GM13976 (cell line): Measurements from ENCODE around the gene DLL4.

Experiments
- DNase-seq: peaks from one replicate; pipeline ENCODE4 v3.0.0; 2012; ENCODE audit warnings: low spot score
- in situ Hi-C: fragments of 300-500 bp; cut with MboI; formaldehyde crosslinking; loops from one replicate; pipeline ENCODE4 v1.12.0; 2022; ENCODE audit warnings: low sequenced_read_pairs, mixed read lengths, inconsistent platforms; ENCODE audit not compliant: unreplicated experiment
- TF ChIP-seq, protein P1 (sequence below): IDR thresholded peaks from 2 replicates; pipeline ENCODE4 v1.5.1; 2012; ENCODE audit warnings: borderline replicate concordance, mild to moderate bottlenecking; ENCODE audit not compliant: insufficient read depth; ENCODE audit errors: extremely low read depth, missing control alignments, control extremely low read depth

DLL4 gene

DNA sequence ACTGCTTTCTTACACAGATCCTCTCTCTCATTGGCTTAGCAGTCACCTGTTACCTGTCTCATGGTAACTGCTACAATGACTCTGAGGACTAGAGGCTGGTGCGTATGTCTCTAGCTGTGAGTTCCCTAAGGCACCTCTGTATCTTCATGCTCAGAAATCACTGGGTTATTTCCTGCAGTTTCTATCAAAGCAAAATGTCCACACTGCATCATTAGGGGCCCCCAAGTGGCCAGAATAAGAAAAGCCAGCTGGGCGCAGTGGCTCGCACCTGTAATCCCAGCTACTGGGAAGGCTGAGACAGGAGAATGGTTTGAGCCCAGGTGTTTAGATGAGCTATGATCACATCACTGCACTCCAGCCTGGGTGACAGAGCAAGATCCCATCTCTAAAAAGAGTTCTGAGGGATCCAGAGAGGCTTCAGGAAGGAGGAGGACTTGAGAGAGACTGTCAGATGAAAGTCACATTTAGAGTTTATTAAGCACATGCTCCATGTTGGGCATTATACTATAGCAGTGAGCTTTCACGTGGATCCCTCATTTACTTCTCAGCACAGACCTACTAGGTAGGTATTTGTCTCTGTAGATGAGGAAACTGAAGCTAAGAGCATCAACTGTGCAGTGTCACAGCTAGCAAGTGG lies 37.2 kb upstream of the DLL4 start:
- TF ChIP-seq, protein P1, sequence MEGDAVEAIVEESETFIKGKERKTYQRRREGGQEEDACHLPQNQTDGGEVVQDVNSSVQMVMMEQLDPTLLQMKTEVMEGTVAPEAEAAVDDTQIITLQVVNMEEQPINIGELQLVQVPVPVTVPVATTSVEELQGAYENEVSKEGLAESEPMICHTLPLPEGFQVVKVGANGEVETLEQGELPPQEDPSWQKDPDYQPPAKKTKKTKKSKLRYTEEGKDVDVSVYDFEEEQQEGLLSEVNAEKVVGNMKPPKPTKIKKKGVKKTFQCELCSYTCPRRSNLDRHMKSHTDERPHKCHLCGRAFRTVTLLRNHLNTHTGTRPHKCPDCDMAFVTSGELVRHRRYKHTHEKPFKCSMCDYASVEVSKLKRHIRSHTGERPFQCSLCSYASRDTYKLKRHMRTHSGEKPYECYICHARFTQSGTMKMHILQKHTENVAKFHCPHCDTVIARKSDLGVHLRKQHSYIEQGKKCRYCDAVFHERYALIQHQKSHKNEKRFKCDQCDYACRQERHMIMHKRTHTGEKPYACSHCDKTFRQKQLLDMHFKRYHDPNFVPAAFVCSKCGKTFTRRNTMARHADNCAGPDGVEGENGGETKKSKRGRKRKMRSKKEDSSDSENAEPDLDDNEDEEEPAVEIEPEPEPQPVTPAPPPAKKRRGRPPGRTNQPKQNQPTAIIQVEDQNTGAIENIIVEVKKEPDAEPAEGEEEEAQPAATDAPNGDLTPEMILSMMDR: peak; percentile 72
- in situ Hi-C loops: loop anchor here (5.0 kb wide), 1 partner anchor 40 kb away; no protein-coding TSS in a partner anchor
- peak; percentile 68 for DNase-seq

DNA sequence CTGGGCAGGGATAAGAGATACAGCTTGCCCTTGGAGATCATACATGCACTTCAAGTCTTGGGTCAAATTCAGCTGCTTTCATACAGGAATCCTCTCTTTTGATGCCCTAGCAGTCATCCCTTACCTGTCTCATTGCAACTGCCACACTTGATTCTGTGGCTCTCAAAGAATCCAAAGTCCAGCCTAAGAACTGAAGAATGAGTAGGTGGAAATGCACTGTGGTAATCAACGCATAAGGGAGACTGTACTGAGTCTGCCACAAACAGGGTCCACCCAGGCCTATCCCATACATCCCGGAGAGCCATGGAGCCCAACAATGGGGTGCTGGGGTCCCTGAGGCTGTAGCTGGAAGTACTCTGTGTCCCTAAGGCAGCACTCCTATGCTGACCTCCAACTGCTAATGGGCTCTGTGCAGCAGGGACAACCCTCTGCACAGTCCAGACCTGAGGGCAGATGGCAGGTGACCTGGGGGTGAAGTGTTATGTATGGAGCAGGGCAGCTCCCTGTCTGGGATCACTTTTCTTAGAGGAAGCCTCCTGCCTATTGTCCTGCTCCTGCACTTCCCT lies 36.6 kb upstream of the DLL4 start:
- DNase-seq: no peak
- in situ Hi-C loops: loop anchor here (5.0 kb wide), 1 partner anchor 40 kb away; no protein-coding TSS in a partner anchor
- TF ChIP-seq, protein P1: no peak

DNA sequence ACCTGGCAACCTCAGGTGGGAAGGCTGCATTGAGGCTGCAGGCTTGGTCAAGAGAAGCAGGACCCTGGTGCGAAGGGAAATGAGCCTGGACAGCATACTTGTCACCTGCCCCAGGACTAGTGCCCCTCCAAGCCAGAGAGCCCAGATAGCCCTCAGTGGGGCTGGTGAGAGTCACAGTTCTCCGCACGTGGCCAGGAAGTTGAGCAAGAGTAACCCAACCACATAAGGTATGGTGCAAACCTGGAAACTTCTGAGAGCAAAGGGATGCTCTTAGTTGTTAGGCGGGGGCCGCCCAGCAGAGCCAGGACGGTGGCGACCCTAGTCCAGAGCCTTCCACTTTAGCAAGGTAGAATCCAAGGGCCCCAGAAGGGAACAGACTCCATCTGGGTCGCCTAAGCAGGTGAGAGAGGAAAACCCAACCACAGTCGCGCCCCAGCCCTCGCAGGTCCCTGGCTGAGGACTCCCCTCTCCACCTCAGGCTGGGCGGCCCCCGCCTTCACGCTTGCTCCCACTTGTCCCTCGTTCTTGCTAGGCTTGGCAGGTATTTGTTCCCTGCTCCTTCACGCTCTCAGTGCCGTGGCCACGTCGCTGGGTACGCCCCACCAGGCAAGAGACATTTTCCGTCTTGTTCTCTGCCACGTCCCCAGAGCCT lies 36.0 kb upstream of the DLL4 start:
- in situ Hi-C loops: loop anchor here (5.0 kb wide), 1 partner anchor 41 kb away; no protein-coding TSS in a partner anchor
- no peak for DNase-seq
- TF ChIP-seq, protein P1: no peak

- peak; percentile 96 for DNase-seq
- TF ChIP-seq, protein P1: peak; percentile 96
- in situ Hi-C loops: loop anchor here (5.0 kb wide), 1 partner anchor 42 kb away; no protein-coding TSS in a partner anchor
Measured at GRCh38 chr15:40893733-40894680, 35.1 kb upstream of the DLL4 start, which contains the start of gene VPS18. VPS18 (plus strand) TSS chr15:40894450; CDS start chr15:40894769, 319 bp downstream.

DNA sequence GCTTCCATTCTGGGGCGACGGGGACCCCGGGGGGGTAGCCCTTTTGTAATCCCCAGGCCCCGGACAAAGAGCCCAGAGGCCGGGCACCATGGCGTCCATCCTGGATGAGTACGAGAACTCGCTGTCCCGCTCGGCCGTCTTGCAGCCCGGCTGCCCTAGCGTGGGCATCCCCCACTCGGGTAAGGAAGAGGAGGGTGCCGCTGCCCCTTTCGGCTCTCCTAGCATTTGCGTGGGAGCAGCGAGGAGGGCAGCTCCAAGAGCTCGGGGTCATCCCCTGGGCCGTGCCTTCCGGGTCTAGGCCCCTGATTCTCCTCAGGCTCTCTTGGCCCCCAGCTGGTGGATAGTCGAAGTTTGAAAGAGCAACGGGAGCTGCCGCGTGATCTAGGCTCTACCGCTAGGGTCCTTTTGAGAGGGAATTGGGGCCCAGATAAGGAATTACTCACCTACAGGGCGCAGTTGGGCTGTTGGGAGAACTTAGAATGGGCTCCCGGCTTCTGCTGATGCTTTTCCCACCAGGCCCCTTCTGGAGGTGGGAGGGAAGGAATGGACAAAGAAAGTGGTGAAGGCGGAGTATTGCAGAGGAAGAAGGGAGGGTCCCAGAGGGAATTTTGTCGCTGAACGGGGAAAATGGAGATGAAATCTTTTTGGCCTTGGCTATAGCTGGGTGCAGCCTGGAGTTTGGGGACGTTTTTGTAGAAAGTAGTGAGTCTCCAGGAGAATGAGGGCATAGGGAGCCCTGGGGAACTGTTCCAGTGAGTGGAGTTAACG lies 34.3 kb upstream of the DLL4 start:
- in situ Hi-C loops: loop anchor here (5.0 kb wide), 1 partner anchor 43 kb away; no protein-coding TSS in a partner anchor
- DNase-seq: peak; percentile 73
- TF ChIP-seq, protein P1: peak; percentile 18
